Gastrocnemius medialis (tissue), 4 donors: Measurements from ENCODE around the gene HLA-DMA.

Source experiments
- CTCF ChIP-seq, 5 experiments: fragments of 450-650 bp in 3 of 5; fragments of 200-600 bp in 2 of 5; sonication (generic) in 2 of 5; IDR thresholded peaks in 4 of 5; conservative IDR thresholded peaks in 1 of 5; 1 replicate in 4 of 5; 2 replicates in 1 of 5; pipeline ENCODE4 v1.5.1; 2016 to 2019; ENCODE audit warnings: antibody characterized with exemption in 5 of 5, mild to moderate bottlenecking in 3 of 5, moderate library complexity in 3 of 5
- POLR2A ChIP-seq, 2 donors: fragments of 450-650 bp; IDR thresholded peaks; one replicate each; pipeline ENCODE4 v1.6.1; 2017; ENCODE audit warnings: antibody characterized with exemption in 2 of 2, mild to moderate bottlenecking in 2 of 2, moderate library complexity in 2 of 2

- TF ChIP-seq CTCF (IDR thresholded peaks at IDR 0.05 in 4 of 5, conservative IDR thresholded peaks at IDR 0.05 in 1 of 5) (peak in 3 of 5 experiments; percentile 4 to 47 (median 41)), POLR2A (IDR thresholded peaks at IDR 0.05) (no peak)
Measured at GRCh38 chr6:32947552-32948465, 5.1 kb downstream of the HLA-DMA start.
